IMR-90 (cell line): Measurements from ENCODE around the gene TEKT5. TPM values are rescaled to one million over a fixed set of nuclear protein-coding genes. Genes with fewer than 3 reads are reported as not detected.

Experiments
- ATAC-seq: fragments of 200-7000 bp; cut with Tn5 transposase; 2 replicates; pipeline ENCODE4 v1.9.1; 2020; ENCODE audit warnings: low read depth, mild to moderate bottlenecking, moderate library complexity
- BruUV-seq: library from RNA; stranded (reverse); fragments of 400-500 nt; replicated peaks from 2 replicates; lab custom pipeline; 2021; lab: Mats Ljungman, UMichigan
- CTCF ChIA-PET: fragments of 300-600 bp; formaldehyde crosslinking; extraction: SDS; loops from one replicate; lab custom pipeline; 2021; ENCODE audit warnings: antibody characterized with exemption; lab: Yijun Ruan, JAX
- POLR2A ChIA-PET: fragments of 300-600 bp; sonication (Branson Sonifier 250); formaldehyde crosslinking; loops from one replicate; lab custom pipeline; 2022; ENCODE audit warnings: antibody characterized with exemption; ENCODE audit not compliant: unreplicated experiment; lab: Charles Lee
- DNase-seq: peaks from one replicate; pipeline ENCODE4 v3.0.0; 2013
- H2AFZ ChIP-seq: replicated peaks from 2 replicates; pipeline ENCODE3; 2013; ENCODE audit warnings: low read length, mild to moderate bottlenecking; ENCODE audit not compliant: poor library complexity
- H2AK5ac ChIP-seq: 2 replicates; pipeline ENCODE4 v1.6.1; 2013; ENCODE audit warnings: low read depth, low read length, inconsistent platforms
- H2AK9ac ChIP-seq: replicated peaks from 2 replicates; pipeline ENCODE3; 2013; ENCODE audit warnings: mild to moderate bottlenecking, low read depth, low read length, moderate library complexity; ENCODE audit not compliant: poor library complexity
- H2BK120ac ChIP-seq: 2 replicates; pipeline ENCODE4 v1.6.1; 2013; ENCODE audit warnings: low read depth, low read length, inconsistent platforms
- H2BK15ac ChIP-seq: 3 replicates; pipeline ENCODE4 v1.6.1; 2013; ENCODE audit warnings: low read depth, low read length, inconsistent platforms
- H2BK20ac ChIP-seq: 2 replicates; pipeline ENCODE4 v1.6.1; 2013; ENCODE audit warnings: low read depth, mild to moderate bottlenecking, inconsistent platforms, low read length, moderate library complexity
- H2BK5ac ChIP-seq: 2 replicates; pipeline ENCODE4 v1.6.1; 2013; ENCODE audit warnings: mild to moderate bottlenecking, low read depth, low read length, inconsistent platforms; ENCODE audit not compliant: poor library complexity, severe bottlenecking
- H3K14ac ChIP-seq: replicated peaks from 2 replicates; pipeline ENCODE4 v1.6.1; 2013; ENCODE audit warnings: low read depth, low read length, inconsistent platforms
- H3K18ac ChIP-seq: 2 replicates; pipeline ENCODE4 v1.6.1; 2013; ENCODE audit warnings: low read depth, low read length, control low read depth
- H3K23ac ChIP-seq: 2 replicates; pipeline ENCODE4 v1.6.1; 2013; ENCODE audit warnings: low read depth, low read length, inconsistent platforms
- H3K27ac ChIP-seq: 2 replicates; pipeline ENCODE4 v1.5.1; 2013; ENCODE audit warnings: mild to moderate bottlenecking, control low read depth, low read length; ENCODE audit not compliant: insufficient read depth
- H3K27me3 ChIP-seq: 2 replicates; pipeline ENCODE4 v1.6.1; 2013; ENCODE audit warnings: low read length; ENCODE audit not compliant: control insufficient read depth, insufficient read depth
- H3K36me3 ChIP-seq: 2 replicates; pipeline ENCODE4 v1.6.1; 2013; ENCODE audit warnings: low read length, mixed read lengths; ENCODE audit not compliant: control insufficient read depth, insufficient read depth
- H3K4ac ChIP-seq: 2 replicates; pipeline ENCODE4 v1.6.1; 2013; ENCODE audit warnings: low read depth, low read length, inconsistent platforms
- H3K4me1 ChIP-seq: 2 replicates; pipeline ENCODE4 v1.6.1; 2013; ENCODE audit warnings: low read length, mixed read lengths; ENCODE audit not compliant: control insufficient read depth, insufficient read depth
- H3K4me2 ChIP-seq: 2 replicates; pipeline ENCODE4 v1.6.1; 2013; ENCODE audit warnings: low read depth, mild to moderate bottlenecking, control low read depth, low read length, moderate library complexity
- H3K4me3 ChIP-seq: 2 replicates; pipeline ENCODE4 v1.5.1; 2013; ENCODE audit warnings: low read depth, mild to moderate bottlenecking, control low read depth, low read length, moderate library complexity; ENCODE audit not compliant: insufficient read depth
- H3K56ac ChIP-seq: 2 replicates; pipeline ENCODE4 v1.6.1; 2013; ENCODE audit warnings: low read length, inconsistent platforms; ENCODE audit not compliant: insufficient read depth; ENCODE audit errors: extremely low read depth
- H3K79me1 ChIP-seq, 2 experiments: 2 replicates each; pipeline ENCODE4 v1.6.1; 2013; ENCODE audit warnings: low read length in 2 of 2, inconsistent platforms in 1 of 2, low read depth in 1 of 2
- H3K9ac ChIP-seq: 2 replicates; pipeline ENCODE4 v1.6.1; 2013; ENCODE audit warnings: low read depth, low read length, control low read depth
- H3K9me1 ChIP-seq: 2 replicates; pipeline ENCODE4 v1.6.1; 2013; ENCODE audit warnings: low read length, inconsistent platforms; ENCODE audit not compliant: insufficient read depth
- H3K9me3 ChIP-seq: 2 replicates; pipeline ENCODE4 v1.6.1; 2013; ENCODE audit warnings: low read length; ENCODE audit not compliant: control insufficient read depth, insufficient read depth
- H4K20me1 ChIP-seq: 2 replicates; pipeline ENCODE4 v1.6.1; 2013; ENCODE audit warnings: low read length, inconsistent platforms; ENCODE audit not compliant: insufficient read depth
- H4K5ac ChIP-seq: 2 replicates; pipeline ENCODE4 v1.6.1; 2013; ENCODE audit warnings: mild to moderate bottlenecking, low read depth, low read length, control low read depth
- H4K8ac ChIP-seq, 2 experiments: 2 replicates each; pipeline ENCODE4 v1.6.1; 2013; ENCODE audit warnings: low read depth in 2 of 2, low read length in 2 of 2, control low read depth in 1 of 2, inconsistent platforms in 1 of 2
- H4K91ac ChIP-seq: 2 replicates; pipeline ENCODE4 v1.6.1; 2013; ENCODE audit warnings: low read depth, low read length, inconsistent platforms; ENCODE audit not compliant: insufficient read depth
- CHD1 ChIP-seq: IDR thresholded peaks from 2 replicates; pipeline ENCODE4 v1.6.1; 2012; ENCODE audit warnings: low read depth, low read length, improper control_type of control experiment
- FOS ChIP-seq: fragments of 150-350 bp; IDR thresholded peaks from 2 replicates; pipeline ENCODE4 v1.6.1; 2016; ENCODE audit warnings: low read depth, low read length
- MAFK ChIP-seq: IDR thresholded peaks from 2 replicates; pipeline ENCODE4 v1.6.1; 2012; ENCODE audit warnings: low read depth, low read length, improper control_type of control experiment
- SMC3 ChIP-seq: fragments of 150-350 bp; IDR thresholded peaks from 2 replicates; pipeline ENCODE4 v1.6.1; 2016; ENCODE audit warnings: low read depth, mild to moderate bottlenecking, antibody characterized with exemption, low read length, moderate library complexity
- WGBS, 2 experiments: methylation state at CpG; one replicate each; pipeline versions ENCODE4 v1.1.5 to v1.1.7; 2013; ENCODE audit warnings: missing lambda C conversion rate in 2 of 2; ENCODE audit not compliant: insufficient read length in 1 of 2; ENCODE audit errors: extremely low coverage in 2 of 2; 5-methylcytosine and 5-hydroxymethylcytosine counted together
- dilution Hi-C: fragments of 300-500 bp; cut with HindIII; formaldehyde crosslinking; loops from one replicate; pipeline ENCODE4 v1.14.3; 2018; ENCODE audit warnings: low sequenced_read_pairs; ENCODE audit not compliant: unreplicated experiment
- in situ Hi-C: fragments of 300-500 bp; cut with MboI; formaldehyde crosslinking; loops from 3 replicates; pipeline ENCODE4 v1.14.3; 2019; ENCODE audit warnings: low sequenced_read_pairs, inconsistent platforms, mixed read lengths
- intact Hi-C: fragments of 100-400 bp; cut with micrococcal nuclease; formaldehyde crosslinking; loops from 2 replicates; pipeline ENCODE4 v1.10.0; 2022
- polyA plus RNA-seq, 3 experiments: library from polyadenylated mRNA; depleted of rRNA; stranded (reverse); fragments of >200 nt; gene quantifications; 2 replicates each; pipeline ENCODE4 v1.2.3, GENCODE V29; 2012; ENCODE audit warnings: low replicate concordance in 1 of 3
- total RNA-seq: library from RNA; depleted of rRNA; stranded (reverse); fragments of >200 nt; gene quantifications from 2 replicates; pipeline ENCODE4 v1.2.3, GENCODE V29; 2012

The TEKT5 gene
- total and polyA plus RNA-seq, 2 of the 4 experiments (the other 2 are of a cell fraction), result 0.17 TPM; not detected in 1

DNA sequence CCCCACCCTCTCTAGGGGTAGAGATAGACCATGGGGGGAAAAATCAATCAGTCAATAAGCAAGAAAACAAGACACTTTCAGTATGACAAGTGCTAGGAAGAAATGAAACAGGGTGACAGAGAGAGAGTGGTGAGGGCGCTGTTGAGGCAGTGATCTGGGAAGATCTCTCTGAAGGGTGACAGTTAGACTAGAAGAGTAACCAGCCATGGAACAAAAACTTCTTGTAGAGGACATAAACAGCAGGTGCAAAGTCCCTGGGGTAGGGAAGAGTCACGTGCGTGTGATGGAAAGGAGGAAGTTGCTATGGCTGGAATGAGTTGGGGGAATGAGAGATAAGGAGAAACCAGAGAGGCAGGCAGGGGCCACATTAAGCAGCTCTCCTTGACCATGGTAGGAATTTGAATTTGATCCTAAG, 97.5 kb downstream of the TEKT5 start:
- no peak overlapping the region for H3K56ac ChIP-seq
- no peaks in the 10 kb centered on the region for H3K36me3 ChIP-seq
- H2AFZ ChIP-seq, result no peak overlapping the region
- no peak overlapping the region for H4K8ac ChIP-seq
- no peak overlapping the region for H2BK15ac ChIP-seq
- no peaks in the 10 kb centered on the region for H4K20me1 ChIP-seq
- CTCF ChIA-PET, result no interaction called here
- no peaks in the 10 kb centered on the region for H3K9me3 ChIP-seq
- no peaks in the 10 kb centered on the region for H3K79me1 ChIP-seq
- no TSS peak for BruUV-seq
- H3K18ac ChIP-seq, result no peak overlapping the region
- H3K9me1 ChIP-seq, result no peaks in the 10 kb centered on the region
- dilution Hi-C loops, result no loop called here
- no peak overlapping the region for H3K4ac ChIP-seq
- DNase-seq (no peak), ATAC-seq (no peak)
- H3K14ac ChIP-seq, result no peak overlapping the region
- no peak overlapping the region for H3K9ac ChIP-seq
- no peak overlapping the region for H2AK5ac ChIP-seq
- H4K91ac ChIP-seq, result no peak overlapping the region
- H2BK20ac ChIP-seq, result no peak overlapping the region
- no peak overlapping the region for H2AK9ac ChIP-seq
- POLR2A ChIA-PET, result no interaction called here
- no peak overlapping the region for H3K23ac ChIP-seq
- H3K27ac ChIP-seq, result no peak overlapping the region
- H2BK5ac ChIP-seq, result no peak overlapping the region
- in situ Hi-C loops, result no loop called here
- no peak overlapping the region for H3K4me2 ChIP-seq
- 80% methylated on average over 3 of the region's 3 CpGs; no CpG with 5 or more reads in 1 of the 2 experiments for WGBS, 2 experiments
- H3K4me3 ChIP-seq, result no peak overlapping the region
- H4K5ac ChIP-seq, result no peak overlapping the region
- H3K4me1 ChIP-seq, result peaks cover 2% of the 10 kb centered on the region; the same call in 1 of the 2 replicates
- TF ChIP-seq CHD1 (no peak), SMC3 (no peak), FOS (no peak), MAFK (no peak)
- intact Hi-C loops, result no loop called here
- H3K27me3 ChIP-seq, result peaks cover 21% of the 10 kb centered on the region
- no peak overlapping the region for H2BK120ac ChIP-seq
